Hepatocyte (in vitro differentiated cells): ENCODE measurements around the gene SYCN. TPM values are rescaled to one million over a fixed set of nuclear protein-coding genes. Genes with fewer than 3 reads are reported as not detected.
A peak's percentile ranks its signal among the peaks of the same experiment; 100 is the strongest.

Experiments
- DNase-seq: peaks from one replicate; pipeline ENCODE4 v3.0.0-alpha.2; 2016; ENCODE audit warnings: low spot score
- H2AFZ ChIP-seq: fragments of 200-600 bp; sonication (generic); 2 replicates; pipeline ENCODE4 v1.6.0; 2016; ENCODE audit warnings: antibody characterized with exemption, mild to moderate bottlenecking
- H3K27ac ChIP-seq: fragments of 200-600 bp; sonication (generic); 2 replicates; pipeline ENCODE4 v1.5.1; 2016; ENCODE audit warnings: mild to moderate bottlenecking
- H3K27me3 ChIP-seq: fragments of 200-600 bp; sonication (generic); 2 replicates; pipeline ENCODE4 v1.6.1; 2016
- H3K36me3 ChIP-seq: fragments of 200-600 bp; sonication (generic); replicated peaks from 2 replicates; pipeline ENCODE4 v1.5.1; 2016; ENCODE audit warnings: low read depth; ENCODE audit not compliant: insufficient read depth
- H3K4me1 ChIP-seq: fragments of 200-600 bp; sonication (generic); 2 replicates; pipeline ENCODE4 v1.5.1; 2016; ENCODE audit warnings: mild to moderate bottlenecking, moderate library complexity; ENCODE audit not compliant: insufficient read depth
- H3K4me2 ChIP-seq: fragments of 200-600 bp; sonication (generic); 2 replicates; pipeline ENCODE4 v1.6.0; 2016
- H3K4me3 ChIP-seq: fragments of 200-600 bp; sonication (generic); 2 replicates; pipeline ENCODE4 v1.5.1; 2016; ENCODE audit warnings: mild to moderate bottlenecking
- H3K79me2 ChIP-seq: fragments of 200-600 bp; sonication (generic); 2 replicates; pipeline ENCODE4 v1.6.0; 2017; ENCODE audit warnings: mild to moderate bottlenecking
- H3K9me2 ChIP-seq: fragments of 200-600 bp; sonication (generic); replicated peaks from 2 replicates; pipeline ENCODE4 v1.6.0; 2017; ENCODE audit warnings: mild to moderate bottlenecking; ENCODE audit not compliant: insufficient read depth
- H3K9me3 ChIP-seq: fragments of 200-600 bp; sonication (generic); 2 replicates; pipeline ENCODE4 v1.5.1; 2016; ENCODE audit warnings: low read depth, mild to moderate bottlenecking
- H4K20me1 ChIP-seq: fragments of 200-600 bp; sonication (generic); 2 replicates; pipeline ENCODE4 v1.6.0; 2016; ENCODE audit warnings: mild to moderate bottlenecking; ENCODE audit not compliant: insufficient read depth, poor library complexity, severe bottlenecking
- CTCF ChIP-seq: fragments of 200-600 bp; sonication (generic); IDR thresholded peaks from 2 replicates; pipeline ENCODE4 v1.5.1; 2016; ENCODE audit warnings: antibody characterized with exemption, mild to moderate bottlenecking; ENCODE audit not compliant: poor library complexity
- EZH2 ChIP-seq: fragments of 200-600 bp; sonication (generic); IDR thresholded peaks from 2 replicates; pipeline ENCODE4 v1.6.1; 2016; ENCODE audit warnings: antibody characterized with exemption, mild to moderate bottlenecking, borderline replicate concordance
- EZH2phosphoT487 ChIP-seq: fragments of 200-600 bp; sonication (generic); IDR thresholded peaks from one replicate; pipeline ENCODE4 v1.6.1; 2018; ENCODE audit warnings: antibody characterized with exemption, mild to moderate bottlenecking, low read depth, moderate library complexity; ENCODE audit not compliant: unreplicated experiment, severe bottlenecking
- whole genome bisulfite sequencing: methylation state at CpG from one replicate; pipeline ENCODE4 v1.1.6; 2016; ENCODE audit warnings: low lambda C conversion rate; ENCODE audit errors: missing lambda C conversion rate; 5-methylcytosine and 5-hydroxymethylcytosine counted together
- polyA plus RNA-seq: library from polyadenylated mRNA; unstranded; fragments of >200 nt; fragmentation: Nextera tagmentation; extraction: Ambion mirVana; gene quantifications from 2 replicates; pipeline ENCODE4 v1.2.1, GENCODE V29; 2016
- total RNA-seq: library from RNA; depleted of rRNA; stranded (reverse); fragments of >200 nt; gene quantifications from 2 replicates; pipeline ENCODE4 v1.2.3, GENCODE V29; 2014

Gene SYCN
- total and polyA plus RNA-seq, 2 experiments from 2014 or later = 0.37 to 2.5 TPM

GRCh38 chr19:39238944-39239343 is 34.9 kb upstream of the SYCN start:
- H3K27ac ChIP-seq = no peak overlapping the region
- no peak overlapping the region for H3K4me3 ChIP-seq
- H3K9me2 ChIP-seq = no peaks in the 10 kb centered on the region
- H3K27me3 ChIP-seq = no peaks in the 10 kb centered on the region
- TF ChIP-seq EZH2phosphoT487 (no peak), EZH2 (no peak), CTCF (no peak)
- no peaks in the 10 kb centered on the region for H3K9me3 ChIP-seq
- H3K79me2 ChIP-seq = no peaks in the 10 kb centered on the region
- H2AFZ ChIP-seq = no peak overlapping the region
- H3K4me1 ChIP-seq = peaks cover 7% of the 10 kb centered on the region
- H3K4me2 ChIP-seq = no peak overlapping the region
- H4K20me1 ChIP-seq = no peaks in the 10 kb centered on the region
- DNase-seq = no peak
- 91% methylated on average over 6 of the region's 6 CpGs for WGBS
- no peaks in the 10 kb centered on the region for H3K36me3 ChIP-seq

- Histone ChIP-seq H3K27ac (no peak overlapping the region), H3K27me3 (no peaks in the 10 kb centered on the region), H3K4me1 (peaks cover 7% of the 10 kb centered on the region), H3K36me3 (no peaks in the 10 kb centered on the region), H3K79me2 (no peaks in the 10 kb centered on the region), H3K4me3 (no peak overlapping the region), H2AFZ (no peak overlapping the region), H3K4me2 (peak overlapping the region; percentile 49), H4K20me1 (no peaks in the 10 kb centered on the region), H3K9me3 (no peaks in the 10 kb centered on the region), H3K9me2 (no peaks in the 10 kb centered on the region)
- TF ChIP-seq EZH2phosphoT487 (no peak), EZH2 (no peak), CTCF (no peak)
- no peak for DNase-seq
- WGBS = 78% methylated on average over 6 of the region's 6 CpGs
These were observed 34.1 kb upstream of the SYCN start for GRCh38 chr19:39238209-39238608.

GRCh38 chr19:39237200-39238184 is 33.4 kb upstream of the SYCN start:
- Histone ChIP-seq H3K4me3 (no peak overlapping the region), H3K9me2 (no peaks in the 10 kb centered on the region), H4K20me1 (no peaks in the 10 kb centered on the region), H3K4me2 (peak overlapping the region; percentile 49), H3K27me3 (no peaks in the 10 kb centered on the region), H3K36me3 (no peaks in the 10 kb centered on the region), H3K4me1 (peaks cover 7% of the 10 kb centered on the region), H3K27ac (no peak overlapping the region), H2AFZ (no peak overlapping the region), H3K79me2 (no peaks in the 10 kb centered on the region), H3K9me3 (no peaks in the 10 kb centered on the region)
- peak; percentile 85 for DNase-seq
- TF ChIP-seq EZH2phosphoT487 = no peak
- no peak for TF ChIP-seq EZH2
- no peak for TF ChIP-seq CTCF
- WGBS = 51% methylated on average over 19 of the region's 22 CpGs
